ENCODE results near the gene NTM.
"Not testable (repeated sequence)": the region's sequence is repeated elsewhere in the genome, so short reads cannot be mapped to it uniquely, and the experiment has no call there.

Gene NTM

DNA sequence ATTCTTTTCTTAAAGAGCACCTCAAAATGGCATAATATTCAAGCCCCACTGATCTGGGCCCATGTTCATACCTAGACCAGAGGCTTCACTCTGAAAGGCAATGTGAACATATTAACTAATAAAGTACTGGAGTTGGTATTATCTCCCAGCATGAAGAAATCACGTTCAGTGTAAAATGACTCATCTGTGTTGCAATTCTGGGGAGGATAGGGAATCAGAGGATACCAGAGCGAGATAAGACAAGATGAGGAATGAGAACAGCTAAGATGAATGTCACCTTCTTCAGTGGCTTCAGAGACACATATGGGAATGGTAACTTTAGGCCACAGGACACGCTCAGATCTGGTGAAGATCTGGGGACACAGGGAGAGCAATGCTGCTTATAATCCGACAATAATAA, 121.1 kb downstream of the NTM start:
- TF ChIP-seq, protein P1, sequence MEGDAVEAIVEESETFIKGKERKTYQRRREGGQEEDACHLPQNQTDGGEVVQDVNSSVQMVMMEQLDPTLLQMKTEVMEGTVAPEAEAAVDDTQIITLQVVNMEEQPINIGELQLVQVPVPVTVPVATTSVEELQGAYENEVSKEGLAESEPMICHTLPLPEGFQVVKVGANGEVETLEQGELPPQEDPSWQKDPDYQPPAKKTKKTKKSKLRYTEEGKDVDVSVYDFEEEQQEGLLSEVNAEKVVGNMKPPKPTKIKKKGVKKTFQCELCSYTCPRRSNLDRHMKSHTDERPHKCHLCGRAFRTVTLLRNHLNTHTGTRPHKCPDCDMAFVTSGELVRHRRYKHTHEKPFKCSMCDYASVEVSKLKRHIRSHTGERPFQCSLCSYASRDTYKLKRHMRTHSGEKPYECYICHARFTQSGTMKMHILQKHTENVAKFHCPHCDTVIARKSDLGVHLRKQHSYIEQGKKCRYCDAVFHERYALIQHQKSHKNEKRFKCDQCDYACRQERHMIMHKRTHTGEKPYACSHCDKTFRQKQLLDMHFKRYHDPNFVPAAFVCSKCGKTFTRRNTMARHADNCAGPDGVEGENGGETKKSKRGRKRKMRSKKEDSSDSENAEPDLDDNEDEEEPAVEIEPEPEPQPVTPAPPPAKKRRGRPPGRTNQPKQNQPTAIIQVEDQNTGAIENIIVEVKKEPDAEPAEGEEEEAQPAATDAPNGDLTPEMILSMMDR (conservative IDR thresholded peaks at IDR 0.05; ENCODE audit: low read length) = no peak
- TF ChIP-seq EZH2phosphoT487 (IDR thresholded peaks at IDR 0.05; ENCODE audit: borderline replicate concordance) = no peak
- Histone ChIP-seq H3K27me3 (ENCODE audit: insufficient read depth, low read length, poor library complexity, severe bottlenecking) (no peaks in the 10 kb centered on the region), H3K4me1 (ENCODE audit: insufficient read depth, low read length, poor library complexity, severe bottlenecking) (no peaks in the 10 kb centered on the region), H3K4me2 (ENCODE audit: low read depth, low read length, poor library complexity, severe bottlenecking) (no peak overlapping the region), H3K9ac (ENCODE audit: low read depth, low read length, poor library complexity, severe bottlenecking) (no peak overlapping the region), H3K9me3 (ENCODE audit: insufficient read depth, low read depth, low read length) (no peaks in the 10 kb centered on the region), H3F3A (ENCODE audit: low read depth) (no peaks in the 10 kb centered on the region), H3K4me3 (ENCODE audit: low read length, poor library complexity, severe bottlenecking) (no peak overlapping the region), H3K9me2 (replicated peaks; ENCODE audit: low read depth, low read length) (no peaks in the 10 kb centered on the region), H3K79me2 (ENCODE audit: insufficient read depth, low read length) (no peaks in the 10 kb centered on the region), H3K36me3 (ENCODE audit: insufficient read depth, low read length) (no peaks in the 10 kb centered on the region), H2AFZ (ENCODE audit: low read length) (no peak overlapping the region), H4K20me1 (ENCODE audit: insufficient read depth, low read length, poor library complexity, severe bottlenecking) (no peaks in the 10 kb centered on the region)

DNA sequence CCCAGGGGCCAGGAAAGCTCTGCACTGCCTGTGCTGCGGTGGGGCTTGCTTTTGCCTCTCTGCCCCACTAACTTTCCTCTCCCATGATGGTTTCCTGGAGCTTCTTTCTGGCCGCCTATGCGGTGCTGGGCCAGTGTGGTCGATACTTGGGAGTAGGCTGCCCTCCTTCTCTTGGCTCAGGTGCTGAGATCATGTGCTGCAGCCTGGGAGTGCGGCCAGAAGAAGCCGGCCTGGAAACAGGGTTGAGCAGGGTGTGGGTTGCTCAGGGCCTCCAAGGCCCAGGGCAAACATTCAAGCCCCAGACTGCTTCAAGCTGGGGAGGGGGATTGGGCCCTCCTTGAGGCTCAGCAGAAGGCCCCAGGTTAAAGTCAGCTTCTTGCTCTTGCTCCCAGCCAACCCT, 125.0 kb downstream of the NTM start:
- H3K4me3 ChIP-seq (ENCODE audit: low read length, poor library complexity, severe bottlenecking) = no peak overlapping the region
- H3K4me2 ChIP-seq (ENCODE audit: low read depth, low read length, poor library complexity, severe bottlenecking) = no peak overlapping the region
- no peak overlapping the region for H3K9ac ChIP-seq (ENCODE audit: low read depth, low read length, poor library complexity, severe bottlenecking)
- no peaks in the 10 kb centered on the region for H3K9me3 ChIP-seq (ENCODE audit: insufficient read depth, low read depth, low read length)
- H2AFZ ChIP-seq (ENCODE audit: low read length) = no peak overlapping the region
- no peaks in the 10 kb centered on the region for H3K9me2 ChIP-seq (replicated peaks; ENCODE audit: low read depth, low read length)
- H3F3A ChIP-seq (ENCODE audit: low read depth) = no peaks in the 10 kb centered on the region
- H4K20me1 ChIP-seq (ENCODE audit: insufficient read depth, low read length, poor library complexity, severe bottlenecking) = no peaks in the 10 kb centered on the region
- H3K36me3 ChIP-seq (ENCODE audit: insufficient read depth, low read length) = no peaks in the 10 kb centered on the region
- no peaks in the 10 kb centered on the region for H3K27me3 ChIP-seq (ENCODE audit: insufficient read depth, low read length, poor library complexity, severe bottlenecking)
- TF ChIP-seq, protein P1 (conservative IDR thresholded peaks at IDR 0.05; ENCODE audit: low read length) = no peak
- TF ChIP-seq EZH2phosphoT487 (IDR thresholded peaks at IDR 0.05; ENCODE audit: borderline replicate concordance) = no peak
- H3K79me2 ChIP-seq (ENCODE audit: insufficient read depth, low read length) = no peaks in the 10 kb centered on the region
- no peaks in the 10 kb centered on the region for H3K4me1 ChIP-seq (ENCODE audit: insufficient read depth, low read length, poor library complexity, severe bottlenecking)

DNA sequence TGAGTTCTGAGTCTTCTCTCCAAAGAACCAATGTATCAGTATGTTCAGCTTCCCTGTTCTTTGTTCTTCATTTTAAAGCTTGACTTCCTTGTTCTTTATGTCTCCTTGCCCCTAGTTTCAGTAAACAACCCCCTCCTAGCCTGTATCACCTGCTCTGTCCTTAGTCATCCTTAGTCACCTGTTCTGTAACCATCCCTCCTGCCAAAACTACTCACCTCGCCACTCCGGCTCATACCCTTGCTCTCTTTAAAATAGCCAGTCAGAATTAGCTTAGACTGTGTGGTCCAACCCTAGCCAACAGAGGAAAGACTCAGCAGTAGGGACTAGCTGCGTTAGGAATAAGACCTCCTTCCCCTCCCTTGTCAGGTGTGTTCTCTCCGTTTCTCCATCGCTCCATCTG, 127.3 kb downstream of the NTM start:
- not testable (repeated sequence) for H3K4me2 ChIP-seq (ENCODE audit: low read depth, low read length, poor library complexity, severe bottlenecking); H3K4me1 ChIP-seq (ENCODE audit: insufficient read depth, low read length, poor library complexity, severe bottlenecking); H3K79me2 ChIP-seq (ENCODE audit: insufficient read depth, low read length); H3K36me3 ChIP-seq (ENCODE audit: insufficient read depth, low read length); H4K20me1 ChIP-seq (ENCODE audit: insufficient read depth, low read length, poor library complexity, severe bottlenecking); H3K27me3 ChIP-seq (ENCODE audit: insufficient read depth, low read length, poor library complexity, severe bottlenecking); H3K9ac ChIP-seq (ENCODE audit: low read depth, low read length, poor library complexity, severe bottlenecking); H2AFZ ChIP-seq (ENCODE audit: low read length); H3K9me2 ChIP-seq (replicated peaks; ENCODE audit: low read depth, low read length); H3K9me3 ChIP-seq (ENCODE audit: insufficient read depth, low read depth, low read length); H3F3A ChIP-seq (ENCODE audit: low read depth); H3K4me3 ChIP-seq (ENCODE audit: low read length, poor library complexity, severe bottlenecking)

- H3F3A ChIP-seq (ENCODE audit: low read depth) = no peaks in the 10 kb centered on the region
- no peaks in the 10 kb centered on the region for H3K36me3 ChIP-seq (ENCODE audit: insufficient read depth, low read length)
- H3K4me3 ChIP-seq (ENCODE audit: low read length, poor library complexity, severe bottlenecking) = no peak overlapping the region
- H3K9me2 ChIP-seq (replicated peaks; ENCODE audit: low read depth, low read length) = no peaks in the 10 kb centered on the region
- TF ChIP-seq, protein P1 (conservative IDR thresholded peaks at IDR 0.05; ENCODE audit: low read length) = no peak
- no peak for TF ChIP-seq EZH2phosphoT487 (IDR thresholded peaks at IDR 0.05; ENCODE audit: borderline replicate concordance)
- H3K9ac ChIP-seq (ENCODE audit: low read depth, low read length, poor library complexity, severe bottlenecking) = no peak overlapping the region
- no peaks in the 10 kb centered on the region for H3K9me3 ChIP-seq (ENCODE audit: insufficient read depth, low read depth, low read length)
- H3K27me3 ChIP-seq (ENCODE audit: insufficient read depth, low read length, poor library complexity, severe bottlenecking) = no peaks in the 10 kb centered on the region
- H2AFZ ChIP-seq (ENCODE audit: low read length) = no peak overlapping the region
- H3K79me2 ChIP-seq (ENCODE audit: insufficient read depth, low read length) = no peaks in the 10 kb centered on the region
- no peaks in the 10 kb centered on the region for H3K4me1 ChIP-seq (ENCODE audit: insufficient read depth, low read length, poor library complexity, severe bottlenecking)
- H4K20me1 ChIP-seq (ENCODE audit: insufficient read depth, low read length, poor library complexity, severe bottlenecking) = no peaks in the 10 kb centered on the region
- H3K4me2 ChIP-seq (ENCODE audit: low read depth, low read length, poor library complexity, severe bottlenecking) = no peak overlapping the region
These were observed 128.3 kb downstream of the NTM start for GRCh38 chr11:131498631-131499160.

Data from Loucy (cell line).